GM18870 (cell line): ENCODE data around the gene ITGA8.
"Not testable (repeated sequence)": the region's sequence is repeated elsewhere in the genome, so short reads cannot be mapped to it uniquely, and the experiment has no call there.

ENCODE experiments used
- ATAC-seq: cut with Tn5 transposase; IDR thresholded peaks from one replicate; pipeline ENCODE4 v1.9.1; 2021; ENCODE audit warnings: moderate library complexity; ENCODE audit not compliant: unreplicated experiment

ITGA8 gene

GRCh38 chr10:15516256-15517085 is 203.3 kb downstream of the ITGA8 start:
- no peak for ATAC-seq

GRCh38 chr10:15515202-15515601 is 204.5 kb downstream of the ITGA8 start:
- no peak for ATAC-seq

GRCh38 chr10:15510963-15511362 is 208.8 kb downstream of the ITGA8 start:
- ATAC-seq, result no peak

- ATAC-seq, result no peak
Observed at GRCh38 chr10:15505329-15505728, 214.4 kb downstream of the ITGA8 start.

GRCh38 chr10:15504101-15504840 is 215.5 kb downstream of the ITGA8 start:
- no peak for ATAC-seq

GRCh38 chr10:15494850-15495506 is 224.7 kb downstream of the ITGA8 start:
- no peak for ATAC-seq

GRCh38 chr10:15491856-15492642 is 227.7 kb downstream of the ITGA8 start:
- ATAC-seq, result no peak

- no peak for ATAC-seq
Observed at GRCh38 chr10:15489431-15489830, 230.3 kb downstream of the ITGA8 start.

- no peak for ATAC-seq
Observed at GRCh38 chr10:15487376-15487775, 232.3 kb downstream of the ITGA8 start.

- ATAC-seq, result no peak
Observed at GRCh38 chr10:15486404-15486803, 233.3 kb downstream of the ITGA8 start.

- no peak for ATAC-seq
Observed at GRCh38 chr10:15485684-15486316, 233.9 kb downstream of the ITGA8 start.

- no peak for ATAC-seq
Observed at GRCh38 chr10:15485027-15485426, 234.7 kb downstream of the ITGA8 start.

- no peak for ATAC-seq
Observed at GRCh38 chr10:15484128-15484527, 235.6 kb downstream of the ITGA8 start.

GRCh38 chr10:15483215-15484075 is 236.3 kb downstream of the ITGA8 start:
- no peak for ATAC-seq

- no peak for ATAC-seq
Observed at GRCh38 chr10:15482156-15482555, 237.6 kb downstream of the ITGA8 start.

- ATAC-seq, result no peak
Observed at GRCh38 chr10:15478950-15479349, 240.8 kb downstream of the ITGA8 start.

GRCh38 chr10:15478429-15478828 is 241.3 kb downstream of the ITGA8 start:
- no peak for ATAC-seq

- no peak for ATAC-seq
Observed at GRCh38 chr10:15476337-15476736, 243.4 kb downstream of the ITGA8 start.

- ATAC-seq, result not testable (repeated sequence)
Observed at GRCh38 chr10:15475439-15475838, 244.3 kb downstream of the ITGA8 start.
